GM18870 (cell line): Measurements from ENCODE around the gene TMEM220.

Experiments
- ATAC-seq: cut with Tn5 transposase; IDR thresholded peaks from one replicate; pipeline ENCODE4 v1.9.1; 2021; ENCODE audit warnings: moderate library complexity; ENCODE audit not compliant: unreplicated experiment

The TMEM220 gene

GRCh38 chr17:10729334-10730193 lies at the start of gene TMEM220:
TMEM220 (minus strand) TSS chr17:10730023; CDS start chr17:10729851, 172 bp downstream.
- ATAC-seq = no peak

GRCh38 chr17:10779609-10780008 lies 49.8 kb upstream of the TMEM220 start:
- ATAC-seq = no peak

- ATAC-seq = no peak
These were observed 48.1 kb upstream of the TMEM220 start for GRCh38 chr17:10777890-10778289.

GRCh38 chr17:10777131-10777807 lies 47.4 kb upstream of the TMEM220 start:
- no peak for ATAC-seq

- no peak for ATAC-seq
These were observed 46.6 kb upstream of the TMEM220 start for GRCh38 chr17:10776381-10776780.

- ATAC-seq = no peak
These were observed 46.0 kb upstream of the TMEM220 start for GRCh38 chr17:10775740-10776356.

GRCh38 chr17:10775058-10775457 lies 45.2 kb upstream of the TMEM220 start:
- no peak for ATAC-seq

GRCh38 chr17:10773391-10773790 lies 43.6 kb upstream of the TMEM220 start:
- ATAC-seq = no peak

GRCh38 chr17:10772425-10773380 lies 42.9 kb upstream of the TMEM220 start:
- ATAC-seq = no peak

GRCh38 chr17:10771148-10771547 lies 41.3 kb upstream of the TMEM220 start:
- ATAC-seq = no peak

- ATAC-seq = no peak
These were observed 40.0 kb upstream of the TMEM220 start for GRCh38 chr17:10769840-10770239.

- no peak for ATAC-seq
These were observed 39.0 kb upstream of the TMEM220 start for GRCh38 chr17:10768750-10769251.

- no peak for ATAC-seq
These were observed 37.4 kb upstream of the TMEM220 start for GRCh38 chr17:10767232-10767631.

- no peak for ATAC-seq
These were observed 32.2 kb upstream of the TMEM220 start for GRCh38 chr17:10762037-10762436.

- ATAC-seq = no peak
These were observed 31.5 kb upstream of the TMEM220 start for GRCh38 chr17:10761281-10761680.

GRCh38 chr17:10758062-10758461 lies 28.2 kb upstream of the TMEM220 start:
- no peak for ATAC-seq

- ATAC-seq = no peak
These were observed 27.8 kb upstream of the TMEM220 start for GRCh38 chr17:10757647-10758046.

GRCh38 chr17:10757067-10757466 lies 27.2 kb upstream of the TMEM220 start:
- no peak for ATAC-seq

- ATAC-seq = no peak
These were observed 26.8 kb upstream of the TMEM220 start for GRCh38 chr17:10756619-10757018.

GRCh38 chr17:10756185-10756584 lies 26.4 kb upstream of the TMEM220 start:
- ATAC-seq = no peak
